ENCODE results near the gene UMOD. TPM values are rescaled to one million over a fixed set of nuclear protein-coding genes. Genes with fewer than 3 reads are reported as not detected.
"Not testable (repeated sequence)": the region's sequence is repeated elsewhere in the genome, so short reads cannot be mapped to it uniquely, and the experiment has no call there.

UMOD gene
- total RNA-seq, 1 donor from 2014 or later: not detected

DNA sequence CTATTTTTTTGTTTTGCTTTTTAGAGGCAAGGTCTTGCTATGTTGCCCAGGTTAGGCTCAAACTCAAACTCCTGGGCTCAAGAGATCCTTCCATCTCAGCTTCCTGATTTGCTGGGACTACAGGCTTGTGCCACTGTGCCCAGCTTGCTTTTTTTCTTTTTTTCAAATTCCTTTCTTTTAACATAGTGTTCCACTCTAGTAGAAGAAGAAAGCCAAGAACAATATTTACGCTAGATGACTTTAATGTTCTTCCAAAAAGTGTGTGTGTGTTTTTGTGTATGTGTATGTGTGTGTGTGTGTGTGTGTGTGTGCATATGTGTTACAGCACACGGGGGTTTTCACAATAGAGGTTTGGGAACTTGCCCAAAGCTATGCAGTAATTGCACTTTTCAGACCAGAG, 10.7 kb upstream of the UMOD start:
- no peak for DNase-seq

DNA sequence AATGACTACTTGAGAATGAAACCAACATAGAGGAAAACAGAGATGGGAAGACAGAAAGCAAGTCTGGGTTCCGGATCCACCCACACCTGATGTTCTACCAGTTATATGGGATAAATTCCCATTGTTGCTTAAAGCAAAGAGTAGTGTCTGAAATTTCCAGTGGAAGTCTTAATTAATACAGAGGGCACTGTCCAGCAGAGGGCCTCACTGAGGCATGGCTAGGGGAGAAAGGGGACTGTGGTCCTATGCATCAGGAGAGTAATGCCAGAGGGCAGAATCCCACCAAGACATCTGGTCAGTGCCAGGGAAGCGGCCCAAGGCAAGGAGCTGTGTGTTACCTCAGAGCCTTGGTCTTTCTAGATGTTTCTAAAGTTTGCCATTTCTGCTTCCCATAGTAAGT, 7.5 kb upstream of the UMOD start:
- no peak for DNase-seq

DNA sequence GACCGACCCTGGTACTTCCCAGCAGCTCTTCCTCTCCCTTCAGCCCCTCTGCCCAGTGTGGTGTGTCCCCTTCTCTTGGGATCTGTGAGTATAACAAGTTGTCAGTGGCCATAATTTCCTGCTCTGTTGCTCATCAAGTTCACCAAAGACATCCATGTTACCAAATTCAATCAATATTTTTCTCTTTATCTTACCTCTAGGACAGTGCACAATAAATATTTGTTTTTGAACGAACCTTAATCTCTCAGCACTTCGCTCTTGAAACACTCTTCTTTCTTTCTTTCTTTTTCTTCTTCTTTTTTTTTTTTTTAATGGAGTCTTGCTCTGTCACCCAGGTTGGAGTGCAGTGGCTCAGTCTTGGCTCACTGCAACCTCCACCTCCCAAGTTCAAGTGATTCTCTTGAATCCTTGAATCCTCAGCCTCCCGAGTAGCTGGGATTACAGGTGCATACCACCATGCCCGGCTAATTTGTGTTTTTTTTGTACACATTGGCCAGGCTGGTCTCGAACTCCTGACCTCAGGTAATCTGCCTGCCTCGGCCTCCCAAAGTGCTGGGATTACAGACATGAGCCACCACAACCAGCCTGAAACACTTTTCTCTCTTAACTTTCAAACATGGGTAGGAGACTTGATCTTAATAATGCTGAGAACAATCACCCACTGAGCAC, 2.7 kb upstream of the UMOD start:
- DNase-seq: no peak

DNA sequence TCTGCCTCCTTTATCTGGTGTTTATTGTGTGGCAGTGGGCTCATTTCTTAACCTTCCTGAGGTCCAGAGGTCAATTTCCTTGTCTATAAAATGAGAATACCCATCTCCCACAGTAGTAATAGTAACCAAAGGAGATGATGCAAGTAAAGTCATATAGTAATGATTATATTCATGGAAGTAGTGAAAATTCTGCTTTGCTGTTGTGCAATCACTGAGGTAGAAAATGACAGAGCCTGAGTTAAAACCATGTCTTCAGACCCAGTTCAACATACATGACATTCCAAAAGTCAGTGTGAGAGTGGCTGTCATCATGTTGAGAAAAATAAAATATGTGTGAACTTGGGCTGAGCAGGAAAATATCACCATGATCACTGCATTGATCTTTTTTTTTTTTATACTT, 864 bp upstream of the UMOD start:
- no peak for DNase-seq

DNA sequence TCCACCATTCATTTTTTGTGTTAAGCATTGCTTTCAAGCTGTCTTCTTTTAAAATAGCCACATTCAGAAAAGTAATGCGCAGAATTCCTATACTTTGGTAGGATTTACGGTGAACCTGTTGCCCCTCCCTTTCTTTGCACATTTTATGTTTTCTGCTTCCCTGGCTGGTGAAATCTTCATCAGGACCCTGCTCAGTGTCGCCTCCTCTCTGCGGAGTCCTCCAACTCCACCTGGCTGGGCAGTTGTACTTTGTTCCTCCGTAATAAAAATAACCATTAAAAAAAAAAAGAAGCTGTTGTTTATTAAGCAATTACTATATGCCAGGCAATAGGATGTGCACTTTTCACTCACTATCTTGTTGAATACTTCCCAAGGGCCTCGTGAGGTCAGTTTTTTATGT, 2.9 kb downstream of the UMOD start:
- DNase-seq: no peak

DNA sequence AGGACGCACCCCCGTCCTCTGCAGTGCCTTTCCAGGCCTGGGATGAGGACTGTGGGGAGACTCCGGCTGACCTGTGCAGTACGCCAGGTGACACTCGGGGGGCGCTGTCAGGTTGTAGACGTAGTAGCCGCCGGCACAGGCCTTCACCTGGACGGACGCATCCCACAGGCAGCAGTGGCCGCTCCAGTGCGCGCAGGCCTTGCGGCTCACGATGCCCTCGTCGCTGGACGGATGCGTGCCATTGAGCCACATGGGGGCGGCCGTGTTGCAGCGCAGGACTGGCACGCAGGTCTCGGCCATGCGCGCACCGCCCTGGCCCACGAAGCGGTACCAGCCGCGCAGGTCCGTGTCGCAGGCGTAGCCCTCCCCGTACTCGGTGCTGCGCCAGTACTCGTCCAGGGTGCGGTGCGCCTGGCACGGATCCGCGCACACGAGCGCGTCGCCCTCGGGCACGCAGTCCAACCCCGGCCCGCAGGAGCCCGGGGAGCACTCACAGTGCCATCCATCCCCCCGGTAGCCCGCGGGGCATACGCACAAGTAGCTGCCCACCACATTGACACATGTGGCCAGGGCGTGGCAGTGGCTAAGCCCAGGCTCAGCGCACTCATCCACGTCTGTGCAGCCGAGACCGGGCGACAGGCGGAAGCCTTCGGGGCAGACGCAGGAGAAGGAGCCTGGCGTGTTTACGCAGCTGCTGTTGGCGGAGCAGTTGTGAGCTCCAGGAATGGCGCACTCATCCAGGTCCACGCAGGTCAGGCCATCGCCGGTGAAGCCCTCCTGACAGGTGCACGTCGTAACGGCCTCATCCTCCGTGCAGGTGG, 3.9 kb downstream of the UMOD start:
- DNase-seq: no peak

DNA sequence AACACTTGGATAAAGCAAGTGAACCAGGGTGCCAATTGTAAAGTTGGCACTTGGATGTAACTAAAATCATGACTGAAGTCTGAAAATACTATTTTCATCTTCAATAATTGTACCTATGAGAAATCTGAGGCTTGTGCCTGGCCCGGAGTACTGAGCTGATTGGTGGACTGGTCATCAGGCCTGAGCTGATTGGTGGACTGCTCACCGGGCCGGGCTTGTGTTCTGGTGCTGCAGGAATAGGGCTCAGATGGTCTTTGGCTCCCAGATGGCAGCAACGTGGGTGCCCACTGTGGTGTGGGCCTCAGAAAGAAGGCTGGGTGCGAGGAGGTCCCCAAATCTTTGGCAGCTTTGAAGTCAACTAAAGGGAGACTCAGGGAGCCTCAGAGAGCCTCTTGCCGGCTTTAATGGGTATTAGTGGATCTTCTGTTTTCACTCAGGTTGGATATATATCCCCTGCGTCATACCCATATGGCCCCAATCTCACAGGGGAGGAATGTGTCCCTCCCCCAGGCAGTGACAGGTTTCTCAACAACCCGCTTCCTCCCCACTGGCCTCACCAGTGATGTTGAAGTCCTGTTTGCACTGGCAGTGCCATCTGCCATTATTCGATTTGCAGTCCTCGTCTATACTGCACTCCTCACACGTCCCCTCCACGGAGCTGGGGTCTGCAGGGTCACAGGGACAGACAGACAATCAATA, 4.7 kb downstream of the UMOD start:
- no peak for DNase-seq

DNA sequence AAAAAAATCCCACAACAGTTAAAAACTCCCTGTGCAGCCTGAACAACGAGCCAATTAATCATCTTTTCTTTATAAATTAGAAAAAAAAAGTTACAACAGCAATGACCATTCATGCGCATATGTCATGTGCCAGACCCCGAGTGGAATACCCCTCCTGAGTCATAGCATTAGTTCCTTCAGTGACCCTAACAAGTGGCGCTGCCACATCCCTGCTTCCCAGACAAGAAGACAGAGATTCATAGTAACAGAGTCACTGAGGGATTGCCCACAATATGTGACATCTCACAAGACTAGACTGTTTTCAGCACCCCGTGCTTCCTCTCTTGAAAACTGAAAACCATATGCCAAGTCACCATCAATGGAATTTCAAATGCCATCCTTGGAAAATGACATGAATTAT, 7.9 kb downstream of the UMOD start:
- DNase-seq: no peak

DNA sequence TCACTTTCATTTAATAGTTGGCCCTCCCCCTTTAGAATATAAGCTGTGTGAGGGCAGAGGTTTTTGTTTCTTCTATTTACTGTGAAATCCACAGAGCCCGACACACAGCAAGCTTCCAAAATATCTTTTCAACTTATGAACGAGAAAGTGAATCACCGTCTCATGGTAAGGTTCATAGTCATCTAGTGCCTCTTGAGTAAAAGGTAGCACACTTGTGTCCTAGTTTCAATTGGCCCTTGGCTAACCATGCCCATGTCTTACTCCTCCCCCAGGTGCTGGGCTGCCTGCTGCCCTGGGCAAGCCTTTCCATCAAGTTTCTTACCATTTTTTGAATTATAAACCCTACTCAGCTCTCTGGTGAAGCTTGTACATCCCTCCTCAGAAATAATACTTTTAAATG, 12.8 kb downstream of the UMOD start:
- no peak for DNase-seq

DNA sequence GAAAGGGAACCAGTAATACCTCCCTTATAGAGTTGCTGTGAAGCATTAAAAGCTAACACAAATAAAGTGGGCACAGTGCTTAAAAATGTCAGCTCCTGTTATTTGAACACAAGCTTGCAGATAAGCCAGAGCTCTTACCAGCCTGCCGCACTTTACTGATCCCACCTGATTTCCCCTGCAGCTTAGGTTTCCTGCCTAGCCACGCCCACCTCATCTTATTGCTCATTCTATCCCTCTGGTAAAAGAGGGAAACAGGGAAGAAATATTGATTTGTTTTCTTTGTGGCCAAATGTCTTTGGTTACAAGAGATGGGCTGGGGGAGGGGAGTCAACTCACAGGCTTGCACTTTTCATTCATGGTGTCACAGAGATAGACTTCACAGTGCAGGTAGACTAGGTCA, 15.6 kb downstream of the UMOD start:
- no peak for DNase-seq

DNA sequence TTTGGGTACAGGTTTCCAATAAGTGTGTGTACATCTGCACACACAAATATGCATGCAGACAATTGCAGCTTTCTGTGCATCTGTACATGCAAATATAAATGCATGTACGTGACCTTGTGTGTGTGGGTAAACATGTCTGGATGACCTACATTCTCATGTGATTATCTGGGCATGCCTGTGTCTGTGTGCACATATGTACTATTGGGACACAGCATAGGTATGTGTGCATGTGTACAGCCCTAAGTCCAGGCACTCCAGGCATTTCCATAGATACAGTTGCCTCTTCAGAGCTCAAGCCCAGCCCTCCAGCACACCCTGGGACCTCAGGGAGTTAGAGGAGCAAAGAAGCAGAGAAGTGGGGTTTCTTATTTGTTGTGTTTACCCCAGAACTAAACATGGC, 18.1 kb downstream of the UMOD start:
- no peak for DNase-seq

DNA sequence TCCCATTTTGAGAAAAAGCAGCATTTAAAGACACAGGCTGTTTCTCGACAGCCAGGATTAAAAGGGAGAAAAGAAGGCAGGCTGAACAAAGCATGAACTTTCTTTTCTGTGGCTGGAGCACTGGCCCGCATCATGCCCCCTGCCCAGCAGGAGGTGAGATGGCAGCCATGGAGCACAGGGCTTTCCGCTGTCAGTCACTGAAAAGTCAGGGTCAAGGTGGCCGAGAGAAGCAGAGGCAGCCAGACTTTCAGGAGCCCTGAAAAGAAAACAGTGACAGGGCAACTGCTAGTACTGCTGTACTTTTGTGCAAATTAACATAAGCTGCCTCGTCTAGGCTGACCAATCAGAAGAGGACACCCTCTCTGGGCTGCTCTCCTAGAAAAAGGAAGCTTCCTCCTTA, 19.4 kb downstream of the UMOD start:
- no peak for DNase-seq

DNA sequence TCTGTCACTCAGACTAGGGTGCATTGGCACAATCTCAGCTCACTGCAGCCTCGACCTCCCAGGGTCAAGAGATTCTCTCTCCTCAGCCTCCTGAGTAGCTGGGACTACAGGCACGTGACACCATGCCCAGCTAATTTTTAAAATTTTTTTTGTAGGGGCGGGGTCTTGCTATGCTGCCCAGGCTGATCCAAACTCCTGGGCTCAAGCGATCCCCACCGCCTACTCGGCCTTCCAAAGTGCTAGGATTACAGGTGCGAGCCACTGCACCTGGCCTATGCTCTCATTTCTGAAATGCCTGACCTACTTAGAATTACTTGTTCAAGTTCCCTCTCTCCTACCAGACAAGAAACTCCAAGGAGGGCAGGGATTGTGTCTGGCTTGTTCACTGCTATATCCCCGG, 20.1 kb downstream of the UMOD start:
- no peak for DNase-seq

DNA sequence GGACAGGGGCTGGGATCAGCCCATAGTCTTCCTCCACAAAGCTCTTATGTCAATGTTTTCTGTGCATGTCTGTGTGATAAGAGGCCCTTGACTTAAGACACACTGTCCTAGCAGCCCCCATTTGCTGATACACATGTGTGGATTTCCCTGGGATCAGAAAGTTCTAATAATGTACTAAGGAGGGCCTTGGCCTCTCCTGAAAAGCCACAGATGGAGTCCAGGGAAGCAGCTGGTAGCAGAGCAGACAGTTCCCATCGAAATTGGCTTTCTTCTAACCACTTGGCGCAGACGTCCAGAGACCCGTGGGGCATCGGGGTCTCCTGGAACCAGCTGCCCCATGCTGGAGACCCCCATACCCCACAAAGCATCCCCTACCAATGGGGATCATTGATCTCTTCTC, 20.9 kb downstream of the UMOD start:
- DNase-seq: no peak

DNA sequence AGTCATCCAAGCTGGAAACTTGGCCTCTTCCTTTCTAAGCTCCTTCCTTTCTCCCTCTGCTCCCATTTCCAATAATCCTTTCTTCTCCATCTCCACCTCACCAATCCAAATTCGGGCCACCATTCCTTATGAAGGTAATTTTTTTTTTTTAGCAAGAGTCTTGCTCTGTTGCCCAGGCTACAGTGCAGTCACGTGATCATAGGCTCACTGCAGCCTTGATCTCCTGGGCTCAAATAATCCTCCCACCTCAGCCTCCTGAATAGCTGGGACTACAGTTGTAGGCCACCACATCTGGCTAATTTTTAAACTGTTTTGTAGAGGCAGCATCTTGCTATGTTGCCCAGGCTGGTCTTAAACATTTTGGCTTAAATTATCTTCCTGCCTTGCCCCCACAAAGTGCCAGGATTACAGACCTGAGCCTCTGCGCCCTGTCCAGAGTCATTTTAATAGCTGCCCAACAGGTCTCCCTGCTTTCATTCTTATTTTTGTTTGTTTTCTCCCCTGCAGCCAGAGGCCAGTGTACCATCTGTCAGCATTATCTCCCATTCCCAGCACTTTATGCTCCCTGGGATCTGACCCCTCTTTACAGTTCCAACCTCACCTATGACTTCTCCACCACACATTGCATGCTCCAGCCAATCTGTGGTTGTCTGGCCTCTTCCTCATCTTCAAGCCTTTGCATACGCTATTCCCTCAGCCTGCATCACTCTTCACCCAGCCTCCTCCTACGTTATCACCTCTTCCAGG, 22.9 kb downstream of the UMOD start:
- no peak for DNase-seq

DNA sequence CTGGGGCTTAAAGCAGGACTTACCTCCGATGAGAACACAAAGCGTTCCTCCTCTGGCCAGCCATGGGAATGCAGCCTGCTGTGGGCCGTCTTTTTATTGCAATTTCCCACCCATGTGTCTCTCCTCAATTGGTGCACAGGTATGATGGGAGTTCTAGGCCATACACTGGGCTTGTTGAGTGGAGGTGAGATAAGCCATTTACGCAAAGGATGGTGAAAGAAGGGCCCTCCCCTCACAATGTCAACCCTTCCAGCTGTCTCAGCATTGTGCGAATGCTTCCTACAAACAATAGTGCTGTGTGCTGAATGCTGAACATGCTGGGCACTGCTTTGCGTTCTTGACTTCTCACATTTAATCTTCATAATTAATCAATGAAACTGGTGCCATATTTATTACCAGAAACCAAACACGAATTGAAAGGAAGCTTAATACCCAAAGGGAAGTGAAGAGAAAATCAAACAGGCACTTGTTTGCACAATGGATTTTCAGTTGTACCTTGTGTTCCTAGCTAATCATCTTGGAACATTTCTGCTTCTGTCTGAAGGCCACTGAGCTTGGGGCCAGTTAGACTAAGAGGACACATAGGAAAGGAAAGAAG, 25.0 kb downstream of the UMOD start, which contains the start of gene GP2:
Gene GP2 (minus strand): TSS at position 70 of the 598 bp plus-strand sequence. CDS start 1,082 bp downstream, outside the sequence.
- no peak for DNase-seq

DNA sequence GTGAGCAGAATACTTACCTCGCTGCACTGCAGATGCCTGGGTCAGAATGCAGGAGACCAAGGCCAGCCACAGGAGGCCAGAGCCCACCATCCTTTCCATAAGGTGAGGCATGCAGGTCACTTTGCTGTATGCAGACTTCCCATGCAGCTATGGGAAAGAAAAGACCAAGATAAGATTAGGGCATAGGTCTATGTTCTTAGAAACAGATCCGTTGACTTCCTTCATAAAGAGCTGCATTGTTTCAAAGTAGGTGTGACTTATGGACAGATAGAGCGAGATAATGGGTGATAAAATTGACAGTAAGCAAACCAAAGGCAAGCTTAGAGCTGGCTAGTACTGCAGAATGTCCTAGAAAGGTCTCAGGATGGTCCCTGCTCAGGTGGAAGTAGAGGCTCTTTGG, 26.2 kb downstream of the UMOD start:
- no peak for DNase-seq

DNA sequence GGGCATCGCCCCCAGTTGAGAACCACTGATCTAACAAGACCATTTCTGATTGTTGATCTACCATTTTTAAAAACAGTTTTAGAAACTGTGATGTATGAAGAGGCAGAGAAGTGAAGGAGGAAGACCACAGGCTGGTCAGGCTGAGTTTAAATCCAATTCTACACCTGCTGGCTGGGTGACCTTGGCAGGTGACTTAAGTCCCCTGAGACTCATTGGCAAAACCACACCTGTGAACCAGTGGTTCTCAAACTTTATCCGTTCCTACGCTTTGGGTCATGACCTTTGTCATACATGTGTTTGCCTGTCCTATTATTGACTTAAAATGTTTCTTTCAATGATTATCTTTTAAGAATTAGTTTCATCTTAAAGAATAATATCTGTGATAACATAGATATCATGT, 27.5 kb downstream of the UMOD start:
- DNase-seq: no peak

DNA sequence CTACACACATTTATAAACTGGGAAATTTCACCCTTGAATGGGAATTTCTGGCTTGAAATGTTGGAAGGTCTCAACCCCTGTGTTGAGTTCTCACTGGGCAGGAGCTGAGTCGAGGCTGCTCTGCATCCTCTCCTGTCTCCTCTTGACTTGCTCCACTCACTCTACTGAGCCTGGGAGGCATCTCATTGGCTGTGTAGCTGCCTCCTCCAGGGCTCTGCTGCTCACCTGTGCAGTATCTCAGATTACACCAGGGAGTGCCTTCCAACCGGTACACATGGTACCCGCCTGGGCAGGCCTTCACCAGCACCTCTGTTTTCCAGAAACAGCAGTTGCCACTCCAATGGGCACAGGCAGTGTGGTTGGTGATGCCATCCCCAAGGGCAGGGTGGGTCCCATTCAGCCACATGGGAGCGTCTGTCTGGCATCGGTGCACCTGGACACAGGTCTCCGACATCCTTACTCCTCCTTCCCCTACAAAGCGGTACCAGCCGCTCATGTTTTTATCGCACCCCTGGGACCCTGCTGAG, 28.9 kb downstream of the UMOD start:
- no peak for DNase-seq

DNA sequence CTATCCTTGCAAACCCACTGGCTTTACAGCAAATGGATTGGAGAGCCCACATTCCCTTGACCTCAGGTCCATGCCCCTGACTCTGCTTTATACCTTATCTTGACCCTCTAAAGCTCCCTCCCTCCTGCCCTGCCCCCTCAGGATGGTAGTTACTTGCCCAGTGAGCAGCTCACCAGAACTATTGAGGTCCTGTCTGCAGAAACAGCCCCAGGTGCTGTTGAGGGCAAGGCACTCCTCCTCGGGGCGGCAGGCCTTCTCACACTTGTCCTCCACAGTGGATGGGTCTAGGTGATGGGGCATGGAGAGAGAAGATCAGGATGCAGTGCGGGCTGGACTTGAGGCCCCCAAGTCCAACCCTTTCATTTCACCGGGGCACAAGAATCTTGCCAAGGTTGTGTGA, 29.8 kb downstream of the UMOD start:
- DNase-seq: no peak

DNA sequence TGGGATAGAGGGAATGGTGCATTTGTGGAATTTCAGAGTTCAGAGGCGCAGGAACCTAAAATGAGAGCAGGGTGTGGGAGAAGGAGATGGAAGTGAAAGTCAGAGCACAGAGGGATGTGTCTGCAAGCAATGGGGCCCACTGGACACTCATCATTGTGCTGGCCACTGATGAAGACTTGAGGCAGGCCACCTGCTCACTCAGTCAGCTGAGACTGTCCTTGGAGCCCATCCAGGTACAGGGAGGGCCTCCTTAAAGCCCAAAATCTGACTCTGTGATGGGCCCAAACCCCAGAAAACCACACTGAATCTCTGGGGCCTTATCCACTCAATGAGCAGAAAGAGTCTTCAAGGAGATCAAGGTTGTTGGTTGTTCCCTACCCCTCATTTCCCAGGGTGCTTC, 30.8 kb downstream of the UMOD start:
- DNase-seq: no peak

DNA sequence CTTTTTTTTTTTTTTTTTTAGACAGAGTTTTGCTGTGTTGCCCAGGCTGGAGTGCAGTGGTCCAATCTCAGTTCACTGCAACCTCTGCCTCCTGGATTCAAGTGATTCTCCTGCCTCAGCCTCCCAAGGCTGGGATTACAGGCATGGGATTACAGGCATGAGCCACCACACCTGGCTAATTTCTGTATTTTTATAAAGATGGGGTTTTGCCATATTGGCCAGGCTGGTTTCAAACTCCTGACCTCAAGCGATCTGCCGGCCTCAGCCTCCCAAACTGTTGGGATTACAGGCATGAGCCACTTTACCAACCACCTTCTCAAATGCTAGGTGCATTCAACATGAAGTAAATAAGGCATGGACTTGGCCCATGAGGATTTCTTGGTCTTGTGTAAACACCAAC, 31.5 kb downstream of the UMOD start:
- DNase-seq: not testable (repeated sequence)

All from occipital lobe (tissue), 2 donors.